Breast epithelium (tissue), 4 donors: Measurements from ENCODE around the gene CTAGE4. TPM values are rescaled to one million over a fixed set of nuclear protein-coding genes. Genes with fewer than 3 reads are reported as not detected.
"Not testable (repeated sequence)": the region's sequence is repeated elsewhere in the genome, so short reads cannot be mapped to it uniquely, and the experiment has no call there.

Experiments
- DNase-seq, 2 donors: peaks; one replicate each; pipeline ENCODE4 v3.0.0-alpha.2; 2019; ENCODE audit warnings: low spot score in 2 of 2
- H3K27ac ChIP-seq, 2 donors: fragments of 200-600 bp; sonication (generic) in 1 of 2; one replicate each; pipeline ENCODE4 v1.5.1; 2016 to 2019; ENCODE audit warnings: mild to moderate bottlenecking in 1 of 2
- H3K27me3 ChIP-seq, 2 donors: fragments of 200-600 bp; sonication (generic) in 1 of 2; one replicate each; pipeline versions ENCODE4 v1.5.1 to v1.6.0; 2017 to 2019; ENCODE audit warnings: control low read depth in 1 of 2, mild to moderate bottlenecking in 1 of 2
- H3K36me3 ChIP-seq: fragments of 200-600 bp; one replicate; pipeline ENCODE4 v1.5.1; 2019
- H3K4me1 ChIP-seq, 2 donors: fragments of 200-600 bp; sonication (generic); one replicate each; pipeline ENCODE4 v1.5.1; 2016 to 2019; ENCODE audit warnings: control low read depth in 1 of 2
- H3K4me3 ChIP-seq, 3 donors: fragments of 200-600 bp; sonication (generic); 1 replicate in 2 of 3; 2 replicates in 1 of 3; pipeline ENCODE4 v1.5.1; 2016 to 2019; ENCODE audit warnings: mild to moderate bottlenecking in 3 of 3, moderate library complexity in 2 of 3
- H3K9me3 ChIP-seq, 2 donors: fragments of 200-600 bp; sonication (generic) in 1 of 2; one replicate each; pipeline ENCODE4 v1.5.1; 2016 to 2019; ENCODE audit warnings: control low read depth in 1 of 2
- intact Hi-C: fragments of 100-400 bp; cut with DNase I; formaldehyde crosslinking; loops from one replicate; pipeline ENCODE4 v1.15.1; 2023; ENCODE audit warnings: low total_unique reads
- total RNA-seq, 3 donors: library from RNA; depleted of rRNA; stranded (reverse); fragments of >200 nt; gene quantifications; one replicate each; pipeline ENCODE4 v1.1.0, GENCODE V29; 2016

Gene CTAGE4
- total RNA-seq, 3 donors from 2014 or later, result 0.80 to 31.5 (median 8.8) TPM

- H3K27me3 ChIP-seq, H3K4me3 ChIP-seq, H3K36me3 ChIP-seq, intact Hi-C loops, H3K9me3 ChIP-seq, H3K4me1 ChIP-seq, H3K27ac ChIP-seq: not testable (repeated sequence)
- peak in 1 of 2 donors; percentile 88 for DNase-seq
Observed at GRCh38 chr7:144218581-144218980, 35.3 kb downstream of the CTAGE4 start.

- intact Hi-C loops, H3K36me3 ChIP-seq, H3K4me3 ChIP-seq, DNase-seq, H3K27me3 ChIP-seq, H3K27ac ChIP-seq, H3K4me1 ChIP-seq, H3K9me3 ChIP-seq: not testable (repeated sequence)
Observed at GRCh38 chr7:144219149-144219548, 35.9 kb downstream of the CTAGE4 start.

- H3K9me3 ChIP-seq, H3K36me3 ChIP-seq, DNase-seq, H3K27me3 ChIP-seq, H3K4me3 ChIP-seq, H3K4me1 ChIP-seq, H3K27ac ChIP-seq, intact Hi-C loops: not testable (repeated sequence)
Observed at GRCh38 chr7:144220531-144220930, 37.3 kb downstream of the CTAGE4 start.

- H3K27me3 ChIP-seq, intact Hi-C loops, H3K4me1 ChIP-seq, H3K9me3 ChIP-seq, H3K4me3 ChIP-seq, H3K27ac ChIP-seq, DNase-seq, H3K36me3 ChIP-seq: not testable (repeated sequence)
Observed at GRCh38 chr7:144223675-144224074, 40.4 kb downstream of the CTAGE4 start.

GRCh38 chr7:144226866-144227265 is 43.6 kb downstream of the CTAGE4 start:
- DNase-seq, result not testable (repeated sequence)

GRCh38 chr7:144228810-144229209 is 45.5 kb downstream of the CTAGE4 start:
- H3K36me3 ChIP-seq, H3K9me3 ChIP-seq, H3K27ac ChIP-seq, DNase-seq, H3K4me1 ChIP-seq, H3K27me3 ChIP-seq, intact Hi-C loops, H3K4me3 ChIP-seq: not testable (repeated sequence)

More at GRCh38 chr7:144226866-144227265, 43.6 kb downstream of the CTAGE4 start:
- H3K4me1 ChIP-seq, H3K36me3 ChIP-seq, H3K27me3 ChIP-seq, H3K4me3 ChIP-seq, H3K9me3 ChIP-seq, H3K27ac ChIP-seq, intact Hi-C loops: not testable (repeated sequence)

- H3K27ac ChIP-seq, H3K4me3 ChIP-seq, H3K4me1 ChIP-seq, H3K9me3 ChIP-seq, intact Hi-C loops, H3K36me3 ChIP-seq, DNase-seq, H3K27me3 ChIP-seq: not testable (repeated sequence)
Observed at GRCh38 chr7:144231027-144231426, 47.8 kb downstream of the CTAGE4 start.

GRCh38 chr7:144233039-144233438 is 49.8 kb downstream of the CTAGE4 start:
- H3K4me3 ChIP-seq, H3K9me3 ChIP-seq, H3K36me3 ChIP-seq, H3K27me3 ChIP-seq, H3K27ac ChIP-seq, intact Hi-C loops, DNase-seq, H3K4me1 ChIP-seq: not testable (repeated sequence)

Other genes with a start within 250 kb of the CTAGE4 start
- gene OR2F2, start 248.2 kb upstream of the CTAGE4 start, total RNA-seq, result not detected
- under 1 TPM in 1 of 3 donors, not detected in 2; 0.15 TPM for gene OR2F1, start 228.6 kb upstream of the CTAGE4 start, total RNA-seq
- not detected for gene OR6B1, start 183.1 kb upstream of the CTAGE4 start, total RNA-seq
- gene OR2A5, start 134.5 kb upstream of the CTAGE4 start, total RNA-seq, result not detected
- not detected for gene OR2A25, start 113.7 kb upstream of the CTAGE4 start, total RNA-seq
- gene OR2A12, start 97.2 kb upstream of the CTAGE4 start, total RNA-seq, result not detected
- not detected for gene OR2A2, start 73.9 kb upstream of the CTAGE4 start, total RNA-seq
- not detected for gene OR2A14, start 60.3 kb upstream of the CTAGE4 start, total RNA-seq
- gene ARHGEF35, start 12.4 kb downstream of the CTAGE4 start, total RNA-seq, result 10 to 100 TPM in 2 of 3 donors, 1 to 10 TPM in 1; 4.3 to 31.8 (median 15.4) TPM
- under 1 TPM; under 0.01 to 0.66 (median 0.15) TPM for gene OR2A42, start 56.1 kb downstream of the CTAGE4 start, total RNA-seq
- 10 to 100 TPM in 2 of 3 donors, 1 to 10 TPM in 1; 4.2 to 59.0 (median 14.7) TPM for gene OR2A7, start 81.3 kb downstream of the CTAGE4 start, total RNA-seq
- gene CTAGE8, start 85.8 kb downstream of the CTAGE4 start, total RNA-seq, result 1 to 10 TPM in 2 of 3 donors, under 1 TPM in 1; 0.48 to 4.3 (median 2.9) TPM
- under 1 TPM; 0.15 to 0.33 (median 0.32) TPM for gene OR2A1, start 129.0 kb downstream of the CTAGE4 start, total RNA-seq
- 10 to 100 TPM in 2 of 3 donors, 1 to 10 TPM in 1; 5.9 to 71.7 (median 31.8) TPM for gene ARHGEF5, start 171.9 kb downstream of the CTAGE4 start, total RNA-seq
- not detected for gene NOBOX, start 220.2 kb downstream of the CTAGE4 start, total RNA-seq